Inflammatory macrophage (primary cell): ENCODE results near the gene CBLC.
"Not testable (repeated sequence)": the region's sequence is repeated elsewhere in the genome, so short reads cannot be mapped to it uniquely, and the experiment has no call there.

Experiments
- DNase-seq, 2 donors: peaks; one replicate each; pipeline ENCODE4 v3.0.0-alpha.2; 2020 to 2022

CBLC gene

GRCh38 chr19:44820648-44821609 lies 43.2 kb downstream of the CBLC start:
- DNase-seq = peak; percentile 34 to 57

DNA sequence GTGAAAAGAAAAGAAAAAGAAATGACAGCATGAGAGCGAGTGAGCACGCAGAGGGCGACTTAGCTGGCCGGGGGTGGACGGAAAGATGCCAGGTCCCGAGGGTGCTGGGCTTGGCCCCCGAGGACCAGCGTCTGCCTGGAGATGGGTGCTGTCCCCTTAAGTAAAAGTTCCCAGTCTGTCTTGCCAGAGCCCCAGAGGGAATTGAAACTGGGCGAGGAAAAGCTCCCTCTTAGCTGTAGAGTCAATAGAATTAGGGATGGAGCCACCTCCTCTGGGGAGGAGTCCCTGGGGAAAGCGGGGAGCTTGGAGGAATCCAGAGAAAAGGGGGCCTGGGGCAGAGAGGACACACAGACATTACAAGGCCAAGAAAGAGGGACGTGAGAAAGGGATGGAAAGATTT lies 44.5 kb downstream of the CBLC start:
- no peak for DNase-seq

GRCh38 chr19:44822670-44823372 lies 45.1 kb downstream of the CBLC start:
- no peak for DNase-seq

DNA sequence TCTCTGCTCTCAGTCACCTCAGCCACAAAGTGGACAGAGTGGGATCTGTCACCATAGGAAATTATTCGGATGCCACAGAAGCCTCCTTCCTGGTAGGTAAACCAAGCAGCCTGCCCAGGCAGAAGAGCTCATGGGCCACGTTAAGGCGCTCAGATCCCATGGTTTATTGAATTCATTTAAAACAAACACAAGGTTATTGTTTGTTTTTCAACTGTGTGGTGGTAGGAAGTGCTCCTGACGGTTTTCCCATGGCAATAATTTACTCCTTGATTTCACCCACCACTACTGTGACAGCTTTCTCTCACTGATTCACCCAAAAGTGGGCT lies 45.6 kb downstream of the CBLC start:
- DNase-seq = no peak

GRCh38 chr19:44824761-44825160 lies 47.1 kb downstream of the CBLC start:
- no peak for DNase-seq

- DNase-seq = not testable (repeated sequence)
These were observed 55.2 kb downstream of the CBLC start for GRCh38 chr19:44832875-44833274.

DNA sequence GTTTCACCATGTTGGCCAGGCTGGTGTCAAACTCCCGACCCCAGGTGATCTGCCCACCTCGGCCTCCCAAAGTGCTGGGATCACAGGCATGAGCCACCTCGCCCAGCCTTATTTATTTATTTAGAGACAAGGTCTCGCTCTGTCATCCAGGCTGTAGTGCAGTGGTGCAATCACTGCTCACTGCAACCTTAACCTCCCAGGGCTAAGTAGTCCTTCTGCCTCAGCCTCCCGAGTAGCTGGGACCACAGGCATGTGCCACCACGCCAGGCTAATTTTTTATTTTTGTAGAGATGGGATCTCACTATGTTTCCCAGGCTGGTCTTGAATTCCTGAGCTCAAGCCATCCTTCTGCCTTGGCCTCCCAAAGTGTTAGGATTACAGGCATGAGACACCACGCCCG lies 56.7 kb downstream of the CBLC start:
- DNase-seq = not testable (repeated sequence)

DNA sequence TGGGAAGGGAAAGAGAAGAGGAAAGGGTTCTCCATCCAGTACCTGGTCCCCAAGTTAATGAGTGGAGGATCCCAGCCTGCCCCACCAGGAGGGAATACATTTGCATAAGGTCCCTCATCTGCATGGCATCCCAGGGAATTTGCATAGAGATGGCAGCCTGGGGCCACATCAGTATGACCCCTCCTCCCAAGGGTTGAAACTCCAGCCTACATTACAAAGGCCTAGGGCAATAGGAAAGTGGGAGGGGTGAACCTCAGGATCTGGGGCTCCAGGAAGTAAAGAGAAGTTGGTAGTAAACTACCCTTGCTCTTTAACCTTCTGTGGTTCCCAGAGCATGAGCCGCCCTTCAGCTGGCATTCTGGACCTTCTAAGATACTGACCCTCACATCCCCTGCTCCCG lies 61.6 kb downstream of the CBLC start:
- no peak for DNase-seq

GRCh38 chr19:44840811-44841210 lies 63.1 kb downstream of the CBLC start:
- DNase-seq = no peak

- no peak for DNase-seq
These were observed 63.5 kb downstream of the CBLC start for GRCh38 chr19:44841231-44841630.

DNA sequence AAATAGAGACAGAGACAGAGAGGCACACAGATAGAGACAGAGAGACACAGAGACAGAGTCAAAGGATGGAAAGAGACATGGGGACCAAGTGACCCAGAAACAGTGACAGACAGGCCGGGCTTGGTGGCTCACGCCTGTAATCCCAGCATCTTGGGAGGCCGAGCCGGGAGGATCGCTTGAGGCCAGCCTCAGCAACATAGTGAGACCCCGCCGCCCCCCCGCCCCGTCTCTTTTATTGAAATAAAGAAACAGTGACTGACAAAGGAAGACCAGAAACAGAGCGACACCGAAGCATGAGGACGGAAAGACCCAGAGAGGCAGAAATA lies 67.6 kb downstream of the CBLC start:
- DNase-seq = no peak

DNA sequence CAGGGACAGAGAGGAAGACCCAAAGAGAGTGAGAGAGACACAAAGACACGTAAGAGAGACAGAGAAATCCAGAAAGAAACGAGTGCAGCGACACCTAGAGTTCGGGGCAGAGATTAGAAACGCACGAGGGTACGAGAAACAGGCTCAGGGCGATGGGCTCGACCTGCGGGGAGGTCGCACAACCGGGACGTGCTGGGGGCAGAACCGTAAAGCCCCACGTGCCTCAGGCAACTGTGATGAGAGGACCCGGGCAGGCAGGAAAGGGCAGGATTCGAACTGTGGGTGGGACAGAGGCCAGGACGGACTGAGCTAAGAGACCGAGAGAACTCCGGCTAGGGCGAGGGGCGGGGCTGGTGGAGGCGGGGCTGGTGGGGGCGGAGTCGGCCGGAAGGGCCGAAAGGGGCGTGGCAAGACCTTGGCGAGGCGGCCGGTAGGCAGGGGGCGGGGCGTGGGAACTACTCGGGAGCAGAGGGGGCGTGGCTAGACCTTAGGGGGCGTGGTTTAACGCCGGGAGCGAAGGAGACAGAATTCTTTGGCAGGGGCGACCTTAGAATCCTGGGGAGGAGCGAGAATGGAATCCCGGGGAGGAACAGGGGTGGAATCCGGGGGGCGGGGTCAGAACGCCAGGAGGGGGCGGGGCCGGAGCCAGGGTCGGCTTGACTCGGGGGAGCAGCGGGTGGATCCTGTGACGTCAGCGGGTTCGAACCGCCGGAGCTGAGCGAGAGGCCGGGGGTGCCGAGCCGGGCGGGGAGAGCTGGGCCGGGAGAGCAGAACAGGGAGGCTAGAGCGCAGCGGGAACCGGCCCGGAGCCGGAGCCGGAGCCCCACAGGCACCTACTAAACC lies 68.1 kb downstream of the CBLC start, which contains the start of gene NECTIN2:
Gene NECTIN2 (plus strand): TSS at position 686 of the 843 bp plus-strand sequence. CDS start 229 bp downstream, outside the sequence.
- peak; percentile 97 to 98 for DNase-seq

DNA sequence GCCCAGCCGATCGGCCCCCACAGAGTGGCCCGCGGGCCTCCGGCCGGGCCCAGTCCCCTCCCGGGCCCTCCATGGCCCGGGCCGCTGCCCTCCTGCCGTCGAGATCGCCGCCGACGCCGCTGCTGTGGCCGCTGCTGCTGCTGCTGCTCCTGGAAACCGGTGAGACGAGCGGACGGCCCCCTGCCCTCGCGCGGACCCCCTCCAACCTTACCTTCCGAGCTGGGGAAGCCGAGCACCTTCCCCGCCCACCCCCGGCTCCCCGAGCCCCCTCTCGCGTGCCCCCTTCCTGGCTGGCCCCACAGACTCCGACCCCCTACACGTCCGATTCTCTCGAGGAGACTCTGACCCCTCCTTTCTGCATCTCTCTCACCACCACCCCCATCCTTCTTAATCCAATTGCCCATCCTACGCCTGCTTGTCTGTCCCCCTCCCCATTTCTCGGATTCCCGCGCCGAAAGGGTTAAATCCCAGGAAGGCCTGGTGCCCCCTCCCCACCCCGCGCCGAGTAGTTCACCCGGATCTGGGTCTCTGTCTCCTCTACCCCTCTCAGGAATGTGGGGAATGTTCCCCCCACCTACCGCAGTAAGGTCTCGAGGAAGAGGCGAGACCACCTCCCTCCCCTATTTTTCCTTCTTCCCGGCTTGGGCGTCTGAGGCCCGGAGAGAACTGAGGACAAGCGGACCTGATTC lies 68.9 kb downstream of the CBLC start:
- no peak for DNase-seq

GRCh38 chr19:44847144-44848035 lies 69.7 kb downstream of the CBLC start:
- DNase-seq = peak in 1 of 2 donors; percentile 28

GRCh38 chr19:44848036-44848811 lies 70.5 kb downstream of the CBLC start:
- peak; percentile 7 to 34 for DNase-seq

DNA sequence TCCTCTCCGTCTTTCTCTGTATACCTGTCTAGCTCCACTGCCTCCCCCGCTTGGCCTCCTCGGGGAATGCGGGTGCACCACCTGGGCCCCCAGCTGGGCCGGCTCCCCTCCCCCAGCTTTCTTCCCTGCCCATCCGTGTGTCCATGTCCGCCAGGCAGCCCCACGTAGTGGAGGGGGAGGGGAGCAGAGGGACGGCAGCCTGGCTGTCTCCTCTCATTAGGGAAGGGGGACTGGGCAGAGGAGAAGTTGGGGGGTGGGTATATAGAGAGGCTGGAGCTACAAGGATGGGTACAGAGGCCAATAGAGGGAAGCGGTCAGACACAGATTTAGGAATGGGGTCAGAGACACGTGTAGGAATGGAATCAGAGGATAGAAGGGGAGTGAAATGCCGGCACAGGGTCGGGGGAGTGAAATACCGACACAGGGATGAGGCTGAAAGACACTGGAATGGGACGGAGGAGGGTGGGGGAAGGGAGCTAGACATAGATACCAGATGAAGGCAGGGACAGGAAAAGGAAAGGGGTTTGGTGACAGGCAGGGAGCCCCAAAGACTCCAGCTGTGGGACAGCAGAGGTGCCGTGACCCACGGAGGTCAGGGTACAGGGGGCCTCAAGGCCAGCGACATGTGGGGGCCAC lies 71.2 kb downstream of the CBLC start:
- DNase-seq = no peak
